RCC 7860 (cell line): ENCODE data around the gene FREY1.

Source experiments
- DNase-seq: peaks from one replicate; pipeline ENCODE4 v3.0.0-alpha.2; 2015; ENCODE audit warnings: low spot score
- FAIRE-seq: peaks from 2 replicates; lab custom pipeline; 2012; peaks lifted over from hg19 to GRCh38; lab: Jason Lieb, UNC

Gene FREY1

DNA sequence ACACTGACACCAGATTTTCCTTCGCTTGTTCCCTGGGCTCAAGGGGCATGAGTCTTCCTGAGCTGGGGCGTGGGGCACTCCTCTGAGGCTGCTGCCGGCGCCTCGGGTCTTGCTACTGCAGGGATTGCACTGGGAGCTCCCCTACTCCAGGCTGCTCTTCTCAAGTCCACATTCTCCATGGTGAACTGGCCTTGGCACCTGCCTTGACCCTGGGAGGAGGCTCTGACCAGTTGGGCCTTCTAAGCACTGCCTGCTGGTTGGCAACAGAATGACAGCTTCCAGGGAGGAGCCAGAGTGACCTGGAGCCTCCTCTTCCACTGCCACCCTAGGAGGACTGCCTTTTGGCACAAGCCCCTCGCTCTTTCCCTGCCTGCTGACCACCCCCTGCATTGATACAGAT, 9.5 kb downstream of the FREY1 start:
- DNase-seq, result no peak

DNA sequence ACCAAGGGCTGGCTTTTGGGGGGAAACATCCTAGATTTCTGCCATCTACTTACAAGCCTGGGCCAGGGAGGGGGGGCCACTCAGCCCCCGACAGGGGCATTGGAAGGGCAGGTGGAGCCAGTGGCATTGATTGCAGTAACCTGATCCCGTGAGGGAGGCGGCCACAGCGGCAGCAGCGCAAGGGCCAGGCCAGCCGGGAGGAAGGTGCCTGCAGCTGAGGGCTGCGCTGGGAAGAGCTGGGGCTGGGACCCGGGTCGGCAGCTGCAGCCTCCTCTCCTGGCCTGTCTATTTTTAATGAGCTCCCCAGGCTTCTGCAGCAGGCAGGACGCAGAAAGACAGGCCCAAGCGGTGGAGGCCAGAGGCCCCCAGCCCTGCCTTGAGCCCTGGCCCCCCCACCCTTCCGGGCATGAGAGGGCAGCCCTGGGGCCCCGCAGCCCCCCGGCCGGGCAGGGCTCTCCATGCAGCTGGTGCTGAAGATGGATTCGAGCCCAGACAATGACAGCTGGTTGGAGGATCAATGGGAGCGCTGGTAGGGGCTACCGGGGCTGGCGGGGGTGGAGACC, 10.6 kb downstream of the FREY1 start:
- no peak for DNase-seq
- FAIRE-seq, result no peak

More for the DNA sequence above, 9.5 kb downstream of the FREY1 start:
- FAIRE-seq, result no peak

DNA sequence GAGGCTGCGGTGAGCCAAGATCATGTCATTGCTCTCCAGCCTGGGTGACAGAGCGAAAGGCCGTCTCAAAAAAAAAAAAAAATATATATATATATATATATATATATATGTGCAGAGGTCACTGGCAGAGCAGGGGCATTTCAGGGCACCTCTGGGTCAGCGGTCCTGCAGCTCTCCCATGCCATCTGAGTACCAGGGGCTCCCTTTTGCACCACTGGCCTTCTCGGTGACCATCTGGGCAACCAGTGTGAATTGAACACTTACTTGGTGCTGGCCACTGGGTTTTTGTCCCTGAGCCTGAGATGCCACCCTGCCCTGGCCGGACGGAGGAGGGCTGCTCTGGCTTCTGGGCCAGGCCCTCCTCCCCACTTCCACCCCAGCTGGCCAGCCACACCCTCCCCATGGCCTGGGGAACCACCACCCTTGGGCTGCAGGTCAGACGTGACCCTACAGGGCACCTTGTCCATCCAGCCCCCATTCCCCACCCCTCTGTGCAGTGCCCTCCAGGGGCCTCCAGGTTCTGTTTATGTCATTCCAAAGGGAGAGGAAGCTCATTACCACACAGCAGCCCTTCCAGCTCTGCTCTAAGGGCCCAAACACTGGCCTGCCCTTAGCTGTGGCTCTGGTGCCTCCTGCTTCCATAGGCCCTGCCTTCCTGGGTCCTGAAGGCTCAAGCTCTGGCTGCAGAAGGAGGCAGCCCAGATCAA, 11.4 kb downstream of the FREY1 start:
- FAIRE-seq (no peak), DNase-seq (no peak)

DNA sequence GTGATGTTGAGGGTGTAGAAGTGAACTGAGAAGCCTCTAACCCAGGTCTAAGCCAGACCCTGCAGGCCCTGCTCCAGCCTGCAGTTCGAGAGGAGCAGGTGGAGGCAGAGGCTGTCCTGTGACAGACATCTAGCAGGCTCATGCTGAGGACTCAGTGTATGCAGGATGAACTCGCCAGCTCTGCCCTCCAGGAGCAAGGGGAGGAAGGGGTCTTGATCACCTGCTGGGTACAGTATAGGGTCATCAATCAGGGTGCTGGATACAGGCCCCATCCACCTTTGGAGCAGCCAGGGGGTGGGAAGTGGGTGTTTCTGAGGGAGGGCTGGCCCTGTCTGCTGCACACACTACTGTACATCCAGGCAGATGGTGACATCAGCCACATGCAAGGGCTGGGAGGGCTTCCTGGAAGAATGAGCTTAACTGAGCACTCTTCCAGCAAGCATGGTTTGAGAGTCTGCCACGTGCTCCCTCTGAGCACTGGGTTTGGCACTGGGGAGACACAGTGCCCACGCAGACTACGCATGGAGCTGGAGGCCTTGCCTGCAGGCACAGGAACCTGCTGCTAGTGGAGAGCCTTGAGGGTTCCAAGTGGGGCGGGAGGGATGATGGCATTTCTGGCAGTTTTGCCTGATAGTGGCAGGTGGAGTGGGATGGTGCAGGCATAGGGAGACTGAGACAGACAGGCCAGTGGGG, 12.4 kb downstream of the FREY1 start:
- DNase-seq (no peak), FAIRE-seq (no peak)

DNA sequence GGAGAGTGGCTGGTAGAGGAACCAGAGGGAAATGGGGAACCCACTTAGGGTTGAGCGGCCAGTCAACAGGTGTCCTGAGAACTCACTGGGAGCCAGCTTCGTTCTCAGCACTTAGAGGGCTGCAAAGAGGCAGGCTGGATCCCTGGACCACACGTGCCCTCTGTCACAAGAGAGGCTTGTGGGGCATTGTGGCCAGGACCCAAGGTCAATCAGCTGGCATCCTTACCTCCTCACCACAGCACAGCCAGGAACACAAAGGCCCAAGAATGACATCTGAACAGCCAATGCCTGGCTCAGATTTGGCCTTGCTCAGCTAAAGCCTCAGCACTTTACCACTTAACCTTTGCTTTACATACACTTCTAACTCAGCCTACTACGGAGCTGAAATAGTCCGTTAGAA, 14.2 kb downstream of the FREY1 start:
- FAIRE-seq (no peak), DNase-seq (no peak)

DNA sequence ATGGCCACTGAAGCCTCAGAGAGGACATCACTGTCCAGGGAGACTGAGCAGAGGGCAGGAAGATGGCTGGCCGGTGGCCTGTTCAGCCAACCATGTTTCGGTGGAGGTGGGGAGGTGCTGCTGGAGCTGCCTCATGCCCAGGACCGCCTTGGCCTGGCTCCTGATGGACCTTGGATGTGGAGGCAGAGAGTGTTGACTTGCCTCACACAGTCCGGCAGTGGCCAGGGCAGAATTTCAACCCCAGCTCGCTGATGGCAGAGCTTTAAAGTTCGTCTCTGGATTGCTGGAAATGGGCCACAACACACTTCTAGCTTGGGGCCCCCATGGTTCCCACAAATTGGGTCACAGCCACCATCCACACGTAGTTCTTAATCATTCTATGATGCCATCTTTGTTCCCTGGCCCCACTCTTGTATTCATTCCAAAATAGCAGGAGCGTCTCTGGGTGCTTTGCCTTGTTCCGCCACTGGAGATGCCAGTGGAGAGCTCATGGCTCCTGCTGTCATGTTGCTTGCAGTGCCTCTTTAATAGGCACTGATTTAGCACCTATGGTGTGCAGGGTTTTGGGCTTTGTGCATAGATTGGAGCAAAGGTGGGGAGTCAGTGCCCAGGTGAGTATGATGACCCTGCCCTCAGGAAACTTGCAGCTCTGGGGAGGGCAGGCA, 16.1 kb downstream of the FREY1 start:
- FAIRE-seq (no peak), DNase-seq (no peak)

DNA sequence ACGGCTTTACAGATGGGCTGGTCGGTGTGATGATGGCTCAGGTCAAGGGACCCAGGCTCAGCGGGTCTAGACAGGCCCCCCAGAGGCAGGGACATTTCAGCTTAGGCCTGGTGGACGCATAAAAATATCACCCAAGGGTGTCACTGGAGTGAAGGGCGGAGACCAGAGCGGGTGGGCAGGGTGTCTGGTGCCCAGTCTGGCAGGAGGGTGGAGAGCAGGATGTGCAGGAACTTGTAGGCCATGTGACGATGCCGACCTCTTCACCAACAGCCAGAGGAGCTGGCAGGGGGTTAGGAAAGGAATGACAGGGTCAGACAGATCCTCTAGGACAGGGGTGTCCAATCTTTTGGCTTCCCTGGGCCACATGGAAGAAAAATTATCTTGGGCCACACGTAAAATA, 17.1 kb downstream of the FREY1 start:
- FAIRE-seq, result no peak
- DNase-seq, result no peak

DNA sequence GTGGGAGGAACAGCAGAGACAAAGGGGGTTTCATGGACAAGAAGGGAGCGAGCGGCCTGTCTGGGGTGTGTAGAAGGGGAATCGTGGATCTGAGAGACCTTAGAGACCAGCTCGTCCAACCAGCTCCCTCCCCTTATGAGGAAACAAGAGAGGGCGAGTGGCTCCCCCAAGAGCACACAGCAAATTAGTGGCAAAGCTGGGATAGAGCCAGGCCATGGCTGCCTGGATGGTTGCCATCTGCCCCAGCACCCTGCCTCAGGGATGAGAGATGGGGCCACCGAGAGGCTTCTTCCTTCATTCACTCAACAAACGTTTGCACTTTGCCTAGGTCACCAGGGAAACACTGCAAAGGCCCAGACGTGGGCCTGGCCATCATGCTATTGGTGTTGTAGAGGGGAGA, 17.5 kb downstream of the FREY1 start:
- no peak for FAIRE-seq
- no peak for DNase-seq

DNA sequence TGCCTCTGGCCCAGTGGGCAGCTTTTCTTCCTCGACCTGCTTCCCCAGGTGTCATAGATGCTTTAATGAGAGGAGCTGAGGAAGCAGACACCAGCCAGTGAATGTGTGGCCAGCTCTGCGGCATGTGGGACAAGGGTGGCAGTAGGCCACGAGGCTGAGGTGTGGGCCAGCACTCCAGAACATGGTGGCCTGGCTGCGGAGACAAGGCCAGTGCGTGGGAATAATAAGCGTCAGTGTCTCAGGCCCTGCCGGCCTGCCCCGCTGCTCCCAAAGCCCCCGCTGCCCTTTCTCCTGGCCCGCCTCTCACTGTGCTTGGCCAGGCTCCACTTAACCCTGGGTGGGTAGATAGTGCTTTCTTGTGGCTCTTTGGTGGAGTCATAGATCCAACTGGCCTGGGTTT, 19.5 kb downstream of the FREY1 start:
- FAIRE-seq, result no peak
- no peak for DNase-seq

DNA sequence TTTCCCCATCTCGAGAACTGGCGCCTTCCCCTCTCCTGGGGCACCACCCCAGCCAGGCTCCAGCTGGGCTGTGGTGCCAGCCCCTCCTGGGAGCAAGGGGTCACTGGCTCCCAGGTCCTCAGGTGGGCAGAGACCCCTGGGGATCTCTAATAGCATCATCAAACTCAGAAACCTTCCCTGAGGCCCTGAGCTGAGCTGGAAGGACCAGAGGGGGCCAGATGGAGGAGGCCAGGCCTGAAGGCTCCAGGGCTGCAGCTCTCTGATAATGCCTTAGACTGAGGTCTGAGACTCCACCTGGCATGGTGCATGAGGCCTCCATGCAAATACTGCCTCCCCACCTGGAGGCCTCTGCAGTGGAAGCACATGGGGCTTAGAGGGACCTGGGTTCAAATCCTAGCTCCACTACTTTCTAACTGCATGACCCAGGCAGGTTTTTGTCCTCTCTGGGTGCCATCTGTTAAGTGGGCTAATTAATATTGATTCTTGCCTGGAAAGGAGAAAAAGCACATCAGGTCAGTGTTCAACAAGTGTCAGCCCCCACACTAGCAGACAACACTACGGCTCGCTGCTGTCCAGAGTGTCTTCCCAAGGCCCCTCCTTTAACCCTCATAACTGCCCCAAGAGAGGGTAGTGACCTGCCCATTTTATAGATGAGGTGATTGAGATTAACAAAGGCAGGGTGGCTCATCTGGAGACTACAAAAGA, 20.1 kb downstream of the FREY1 start:
- FAIRE-seq (no peak), DNase-seq (no peak)

DNA sequence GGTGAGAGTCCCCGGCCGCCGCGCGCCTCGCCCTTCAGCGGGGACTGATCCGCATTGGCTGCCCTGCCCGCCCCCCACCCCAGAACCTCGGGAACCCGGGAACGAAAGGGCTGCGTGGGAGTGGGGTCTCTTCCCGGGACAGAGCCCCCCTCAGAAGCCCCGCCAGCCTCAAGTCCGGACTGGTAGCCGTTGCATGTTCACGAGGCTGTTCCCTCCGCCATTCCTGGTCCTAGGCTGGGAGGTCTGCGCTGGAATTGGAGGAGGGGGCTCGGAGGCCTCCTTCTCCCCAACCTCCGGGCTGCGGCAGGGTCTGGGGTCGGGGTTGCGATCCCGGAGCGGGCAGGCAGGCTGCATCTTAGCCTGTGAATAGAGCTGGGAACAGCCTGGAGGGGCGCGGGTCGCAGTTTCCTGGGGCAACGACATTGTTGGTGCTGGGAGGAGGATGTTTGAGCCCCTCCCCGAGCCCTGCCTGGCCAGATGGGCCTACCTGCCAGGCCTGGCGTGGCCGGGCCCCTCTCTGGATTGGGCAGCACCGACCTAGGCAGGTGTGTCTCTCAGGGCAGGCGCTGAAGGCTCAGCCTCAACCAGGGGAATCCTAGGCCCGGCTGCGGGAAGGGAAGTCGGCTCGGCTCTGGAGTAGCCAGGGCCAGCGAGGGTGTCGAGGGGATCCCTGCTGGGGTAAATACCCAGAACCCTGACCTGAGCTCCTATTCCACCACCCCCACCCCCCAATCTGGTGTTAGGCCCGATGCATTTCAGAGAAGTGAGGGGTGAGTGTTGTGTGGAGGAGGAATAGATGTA, 20.9 kb downstream of the FREY1 start:
- no peak for FAIRE-seq
- DNase-seq, result no peak

DNA sequence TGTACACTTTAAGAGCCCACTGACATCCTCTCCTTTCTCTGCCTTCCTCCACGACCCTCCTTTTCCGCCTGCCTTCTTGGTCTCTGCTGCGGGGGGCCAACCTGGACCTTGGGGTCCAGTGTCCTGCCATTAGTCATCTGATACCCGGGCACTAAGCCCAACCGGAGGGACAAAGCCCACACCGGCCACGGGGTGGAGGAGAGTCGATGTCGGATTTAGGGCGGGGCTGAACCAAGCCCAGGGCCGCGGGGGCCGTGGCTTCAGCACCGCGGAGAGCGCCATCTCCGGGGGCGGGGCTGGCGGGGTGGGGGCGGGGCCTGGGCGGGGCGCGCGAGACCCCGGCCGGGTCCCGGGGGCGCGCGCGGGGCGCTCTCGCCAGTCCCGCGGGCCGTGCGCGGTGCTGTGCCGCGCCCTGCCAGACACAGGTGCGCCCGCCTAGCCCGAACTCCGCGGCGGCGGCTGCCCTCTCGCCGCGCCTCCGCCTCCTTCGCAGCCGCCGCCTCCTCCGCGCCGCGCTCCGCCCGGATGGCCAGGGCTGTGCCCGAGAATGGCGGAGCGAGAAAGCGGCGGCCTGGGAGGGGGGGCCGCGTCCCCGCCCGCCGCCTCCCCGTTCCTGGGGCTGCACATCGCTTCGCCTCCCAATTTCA, 21.7 kb downstream of the FREY1 start, which contains the start of gene MAPK8IP1:
TSS of gene MAPK8IP1 (plus strand) at position 378 of the 647 bp plus-strand sequence. CDS start at position 548, 170 bp downstream.
- no peak for FAIRE-seq
- DNase-seq, result no peak

DNA sequence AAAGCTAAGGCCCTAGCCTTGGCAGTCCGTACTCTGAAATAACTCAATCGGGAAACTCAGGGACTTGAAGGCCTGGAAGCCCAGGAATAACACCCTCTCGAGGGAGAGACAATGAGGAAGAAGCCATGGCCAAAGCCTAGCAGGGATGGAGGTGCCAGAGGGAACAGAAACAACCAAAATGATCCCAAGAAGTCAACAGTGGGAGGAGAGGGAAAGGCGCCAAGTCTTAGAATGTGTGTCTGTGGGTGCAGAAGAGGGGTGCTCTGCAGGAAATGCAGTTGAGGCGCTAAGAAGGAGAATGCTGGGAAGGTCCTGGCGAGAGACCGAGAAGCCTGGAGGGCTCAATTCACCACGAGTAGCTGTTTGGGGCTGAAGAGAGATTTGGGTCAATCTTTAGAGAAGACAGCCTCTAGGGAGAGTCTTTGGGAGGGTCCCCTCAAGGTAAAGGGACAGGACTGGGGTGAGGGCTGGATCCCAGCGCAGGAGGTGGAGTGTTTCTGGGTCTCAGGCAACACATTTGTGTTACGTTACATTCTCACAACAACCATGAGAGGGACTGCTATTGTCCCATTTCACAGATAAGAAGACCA, 22.4 kb downstream of the FREY1 start:
- FAIRE-seq, result no peak
- DNase-seq, result no peak

DNA sequence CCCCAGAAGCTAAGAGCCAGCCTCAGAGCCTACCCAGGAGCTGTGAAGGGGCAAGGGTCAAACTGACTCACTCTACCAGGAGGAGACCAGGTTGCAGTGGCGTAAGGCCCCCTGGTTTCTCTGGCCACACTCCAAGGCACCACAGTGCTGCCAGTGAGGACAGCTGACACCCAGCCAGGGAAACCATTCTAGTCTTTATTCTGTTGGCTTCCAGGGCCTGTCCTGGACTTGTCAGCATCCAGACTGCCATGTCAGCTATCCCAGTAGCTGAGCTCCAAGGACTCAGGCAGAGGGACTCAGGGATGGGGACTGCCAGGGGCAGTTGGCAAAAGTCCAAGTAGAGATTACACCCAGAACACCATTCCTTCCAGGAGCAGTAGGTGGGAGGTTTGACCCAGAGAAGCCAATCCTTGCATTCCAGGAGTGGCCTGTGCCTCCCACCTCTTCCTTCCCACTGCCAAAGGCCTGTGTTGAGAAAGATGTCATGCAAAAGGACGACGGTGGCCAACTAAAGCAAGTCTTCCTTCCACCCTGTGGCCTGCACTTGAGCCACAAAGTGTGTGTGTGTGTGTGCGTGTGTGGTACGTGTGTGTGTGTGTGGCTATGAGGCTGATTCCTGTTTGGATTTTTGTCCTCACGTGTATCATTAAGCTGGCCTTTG, 25.2 kb downstream of the FREY1 start:
- FAIRE-seq, result peak; percentile 14
- DNase-seq, result peak; percentile 31

DNA sequence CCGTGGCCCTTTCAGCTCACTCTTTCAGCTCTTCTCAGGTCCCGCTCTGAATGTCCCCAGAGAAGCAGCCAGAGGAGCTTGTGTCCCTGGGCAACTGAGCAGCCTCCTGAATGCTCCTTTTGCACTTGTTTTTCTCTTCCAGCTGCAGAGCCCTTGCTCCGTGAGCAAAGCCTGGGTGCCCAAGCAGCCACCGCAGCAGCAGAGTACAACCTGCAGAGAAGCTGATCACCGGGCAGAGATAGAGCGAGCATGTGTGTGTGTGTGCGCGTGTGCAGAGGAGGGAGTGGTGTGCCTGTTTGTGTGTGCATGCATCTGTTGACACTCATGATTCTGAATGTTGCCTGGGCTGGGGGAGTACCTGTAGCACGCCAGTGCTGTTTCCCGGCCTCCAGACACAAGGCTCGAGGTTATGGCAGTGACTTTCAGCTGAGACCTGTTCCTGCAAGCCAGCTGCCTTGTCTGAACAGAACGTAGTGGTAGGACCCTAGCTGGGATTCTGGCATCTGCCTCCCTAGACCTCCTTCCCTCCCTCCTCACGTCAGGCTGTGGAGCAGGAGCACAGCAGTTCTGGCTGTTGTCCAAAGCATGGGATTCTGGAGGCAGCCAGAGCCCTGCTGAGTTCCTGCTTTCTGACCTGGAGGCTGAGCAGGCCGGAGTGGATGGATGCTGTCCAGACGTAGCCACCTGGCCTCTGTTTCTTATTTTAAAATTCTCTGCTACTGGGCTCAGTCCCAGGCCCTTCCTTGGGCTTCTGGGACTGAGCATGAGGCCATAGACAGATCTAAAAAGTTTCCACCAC, 26.1 kb downstream of the FREY1 start:
- DNase-seq, result no peak

DNA sequence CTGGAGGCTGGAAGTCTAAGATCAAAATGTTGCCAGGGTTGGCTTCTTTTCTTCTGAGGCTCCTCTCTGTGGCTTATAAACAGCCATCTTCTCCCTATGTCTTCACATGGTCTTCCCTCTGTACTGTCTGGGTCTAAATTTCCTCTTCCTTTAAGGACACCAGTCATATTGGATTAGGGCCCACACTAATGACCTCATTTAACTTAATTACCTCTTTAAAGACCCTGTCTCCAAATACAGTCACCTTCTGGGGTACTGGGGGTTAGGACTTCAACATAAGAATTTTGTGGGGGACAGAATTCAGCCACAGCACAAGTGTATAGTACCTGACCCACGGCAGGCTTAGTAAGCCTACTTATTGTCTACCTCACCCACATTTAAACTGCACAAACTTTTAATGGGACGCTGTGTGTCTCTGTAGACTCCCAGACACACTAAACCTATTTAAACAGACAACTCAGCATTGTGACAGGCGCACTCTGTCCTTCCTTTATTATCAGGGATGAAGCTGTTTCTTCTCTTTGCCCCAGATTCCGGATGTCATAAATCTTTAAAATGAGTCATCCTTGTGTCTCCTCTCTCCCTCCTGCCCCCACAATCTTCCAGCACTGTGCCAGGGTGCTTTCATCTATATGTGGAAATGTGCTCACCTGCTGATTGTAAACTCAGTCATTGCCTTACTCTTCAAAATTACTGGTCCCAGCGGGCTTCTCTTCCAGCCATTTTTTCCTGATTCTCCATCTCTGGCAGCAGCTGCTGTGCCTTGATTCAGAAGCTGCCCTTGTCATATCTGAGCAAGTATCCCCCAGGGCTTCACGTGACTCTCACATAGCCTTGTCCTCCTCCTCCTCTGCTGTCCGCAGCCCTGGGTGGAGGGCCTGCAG, 27.0 kb downstream of the FREY1 start:
- FAIRE-seq, result peak; percentile 80
- DNase-seq, result peak; percentile 71

More for the DNA sequence above, 26.1 kb downstream of the FREY1 start:
- FAIRE-seq, result no peak

DNA sequence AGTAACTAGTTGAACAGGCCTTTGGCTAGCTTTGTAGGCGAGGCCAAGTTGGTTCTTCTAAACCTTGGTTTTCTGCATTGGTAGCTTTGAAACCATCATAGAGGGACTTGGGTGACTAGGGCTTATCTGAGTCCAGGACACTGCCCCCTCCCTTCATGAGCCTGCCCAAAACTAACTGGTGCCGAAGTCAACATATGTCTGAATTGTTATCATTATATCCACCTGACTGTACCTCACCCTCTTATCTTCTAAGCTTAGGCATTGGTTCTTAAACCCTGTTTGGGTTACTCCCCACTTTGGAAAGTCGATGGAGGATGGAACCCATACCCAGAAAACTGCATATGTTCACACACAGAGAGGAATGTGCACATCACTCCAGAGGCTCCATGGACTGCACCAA, 29.2 kb downstream of the FREY1 start:
- DNase-seq (no peak), FAIRE-seq (no peak)
